MM.1S (cell line): ENCODE data around the gene IFITM1.
A peak's percentile ranks its signal among the peaks of the same experiment; 100 is the strongest.

Source experiments
- CTCF ChIP-seq: fragments of 300-600 bp; sonication (generic); IDR thresholded peaks from 2 replicates; pipeline ENCODE4 v1.5.1; 2016; ENCODE audit warnings: antibody characterized with exemption, low read length, mixed read lengths
- EZH2phosphoT487 ChIP-seq: fragments of 300-600 bp; sonication (generic); IDR thresholded peaks from 2 replicates; pipeline ENCODE4 v1.6.1; 2018; ENCODE audit warnings: antibody characterized with exemption, low read length

GRCh38 chr11:363948-364761 lies 50.3 kb downstream of the IFITM1 start:
- peak; percentile 56 for TF ChIP-seq CTCF
- no peak for TF ChIP-seq EZH2phosphoT487
